Fibroblast of lung (primary cell): ENCODE data around the gene LAMA1.

ENCODE experiments used
- EZH2 ChIP-seq: IDR thresholded peaks from 2 replicates; pipeline ENCODE4 v1.5.1; 2012; ENCODE audit warnings: low read length, control low read depth, mild to moderate bottlenecking; ENCODE audit errors: missing control alignments
- TF ChIP-seq, protein P1 (sequence below), 2 donors: IDR thresholded peaks in 1 of 2; conservative IDR thresholded peaks in 1 of 2; 1 replicate in 1 of 2; 2 replicates in 1 of 2; pipeline ENCODE4 v1.5.1; 2011 to 2012; ENCODE audit warnings: low read length in 2 of 2, control low read depth in 1 of 2, inconsistent platforms in 1 of 2, low read depth in 1 of 2, mild to moderate bottlenecking in 1 of 2

DNA sequence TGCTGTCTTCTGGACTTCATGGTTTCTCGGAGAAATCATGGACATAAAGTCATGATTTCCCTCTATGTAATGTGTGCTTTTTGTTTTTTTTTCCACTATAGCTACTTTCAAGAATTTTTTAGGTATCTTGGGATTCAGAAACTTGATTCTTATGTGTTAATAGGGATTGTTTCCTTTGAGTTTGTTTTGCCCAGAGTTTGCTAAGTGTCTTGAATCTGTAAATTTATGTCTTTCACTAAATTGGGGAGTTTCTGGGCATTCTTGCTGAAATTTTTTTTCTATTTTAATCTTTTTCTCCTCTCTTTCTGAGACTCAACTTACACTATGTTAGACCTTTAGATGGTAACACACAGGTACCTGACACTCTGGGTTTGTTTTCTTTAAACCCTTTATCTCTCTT, 182.7 kb downstream of the LAMA1 start:
- no peak for TF ChIP-seq EZH2
- TF ChIP-seq, protein P1, sequence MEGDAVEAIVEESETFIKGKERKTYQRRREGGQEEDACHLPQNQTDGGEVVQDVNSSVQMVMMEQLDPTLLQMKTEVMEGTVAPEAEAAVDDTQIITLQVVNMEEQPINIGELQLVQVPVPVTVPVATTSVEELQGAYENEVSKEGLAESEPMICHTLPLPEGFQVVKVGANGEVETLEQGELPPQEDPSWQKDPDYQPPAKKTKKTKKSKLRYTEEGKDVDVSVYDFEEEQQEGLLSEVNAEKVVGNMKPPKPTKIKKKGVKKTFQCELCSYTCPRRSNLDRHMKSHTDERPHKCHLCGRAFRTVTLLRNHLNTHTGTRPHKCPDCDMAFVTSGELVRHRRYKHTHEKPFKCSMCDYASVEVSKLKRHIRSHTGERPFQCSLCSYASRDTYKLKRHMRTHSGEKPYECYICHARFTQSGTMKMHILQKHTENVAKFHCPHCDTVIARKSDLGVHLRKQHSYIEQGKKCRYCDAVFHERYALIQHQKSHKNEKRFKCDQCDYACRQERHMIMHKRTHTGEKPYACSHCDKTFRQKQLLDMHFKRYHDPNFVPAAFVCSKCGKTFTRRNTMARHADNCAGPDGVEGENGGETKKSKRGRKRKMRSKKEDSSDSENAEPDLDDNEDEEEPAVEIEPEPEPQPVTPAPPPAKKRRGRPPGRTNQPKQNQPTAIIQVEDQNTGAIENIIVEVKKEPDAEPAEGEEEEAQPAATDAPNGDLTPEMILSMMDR (conservative IDR thresholded peaks at IDR 0.05 in 1 of 2, IDR thresholded peaks at IDR 0.05 in 1 of 2; ENCODE audit: low read depth in 1 of 2, low read length in 2 of 2) = no peak
